Uterus (tissue), 4 donors: ENCODE measurements around the gene INPP5J. TPM values are rescaled to one million over a fixed set of nuclear protein-coding genes. Genes with fewer than 3 reads are reported as not detected.

Experiments used
- DNase-seq, 2 donors: peaks; one replicate each; pipeline ENCODE4 v3.0.0-alpha.2; 2019 to 2020
- H3K27ac ChIP-seq, 2 donors: fragments of 200-600 bp; sonication (generic); 1 replicate in 1 of 2; 2 replicates in 1 of 2; pipeline ENCODE4 v1.5.1; 2016 to 2018
- H3K27me3 ChIP-seq, 2 donors: fragments of 200-600 bp; sonication (generic); one replicate each; pipeline ENCODE4 v1.5.1; 2018 to 2019; ENCODE audit warnings: control low read depth in 1 of 2
- H3K36me3 ChIP-seq, 2 donors: fragments of 200-600 bp; sonication (generic); one replicate each; pipeline ENCODE4 v1.5.1; 2019; ENCODE audit warnings: control low read depth in 1 of 2
- H3K4me1 ChIP-seq, 2 donors: fragments of 200-600 bp; sonication (generic); one replicate each; pipeline ENCODE4 v1.5.1; 2018 to 2019; ENCODE audit warnings: control low read depth in 1 of 2
- H3K4me3 ChIP-seq, 2 donors: fragments of 200-600 bp; sonication (generic); 1 replicate in 1 of 2; 2 replicates in 1 of 2; pipeline ENCODE4 v1.5.1; 2018 to 2019; ENCODE audit warnings: mild to moderate bottlenecking in 1 of 2
- H3K9me3 ChIP-seq, 2 donors: fragments of 200-600 bp; sonication (generic); one replicate each; pipeline ENCODE4 v1.5.1; 2019; ENCODE audit warnings: control low read depth in 1 of 2
- POLR2A ChIP-seq, 2 donors: fragments of 450-650 bp; IDR thresholded peaks; one replicate each; pipeline ENCODE4 v1.6.1; 2016; ENCODE audit warnings: antibody characterized with exemption in 2 of 2, mild to moderate bottlenecking in 1 of 2, moderate library complexity in 1 of 2
- intact Hi-C: fragments of 100-400 bp; cut with DNase I; formaldehyde crosslinking; loops from one replicate; pipeline ENCODE4 v1.15.1; 2023; ENCODE audit warnings: low total_unique reads
- total RNA-seq, 4 donors: library from RNA; depleted of rRNA in 3 of 4; stranded (reverse); fragments of >200 nt in 3 of 4; gene quantifications; one replicate each; pipeline versions ENCODE4 v1.1.0 to v1.2.4, GENCODE V29; 2014 to 2023
- TF ChIP-seq, protein P1 (sequence below), 4 experiments: fragments of 200-600 bp in 2 of 4; fragments of 450-650 bp in 2 of 4; sonication (generic) in 2 of 4; IDR thresholded peaks; one replicate each; pipeline ENCODE4 v1.5.1; 2016 to 2019; ENCODE audit warnings: antibody characterized with exemption in 4 of 4, mild to moderate bottlenecking in 2 of 4, moderate library complexity in 1 of 4
- donor health status: DM: yes; HTN: yes; CAD: no.

INPP5J gene
- total RNA-seq, 4 donors from 2014 or later = 0.59 to 7.9 (median 3.0) TPM

DNA sequence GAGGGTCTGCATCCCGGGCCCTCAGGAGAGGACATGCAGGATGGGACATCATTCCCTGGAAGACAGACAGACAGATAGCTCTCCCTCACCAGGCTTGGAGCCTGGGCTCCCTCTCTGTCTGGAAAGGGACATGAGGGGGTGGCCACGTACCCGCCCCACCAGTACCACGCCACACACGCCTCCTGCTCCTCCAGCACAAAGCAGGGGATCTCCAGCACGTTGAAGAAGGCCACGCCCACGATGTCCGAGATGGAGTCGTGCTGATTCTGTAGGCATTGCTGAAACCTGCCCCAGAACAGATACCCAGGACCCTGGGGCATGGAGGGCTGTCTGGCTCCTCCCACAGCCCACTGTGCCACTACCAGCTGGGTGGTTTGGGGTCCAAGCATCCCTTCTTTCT, 15.4 kb downstream of the INPP5J start:
- DNase-seq = no peak
- intact Hi-C loops = no loop called here
- Histone ChIP-seq H3K27me3 (no peaks in the 10 kb centered on the region), H3K4me3 (no peak overlapping the region), H3K4me1 (no peaks in the 10 kb centered on the region), H3K9me3 (no peaks in the 10 kb centered on the region), H3K36me3 (no peaks in the 10 kb centered on the region), H3K27ac (no peak overlapping the region)
- TF ChIP-seq, protein P1, sequence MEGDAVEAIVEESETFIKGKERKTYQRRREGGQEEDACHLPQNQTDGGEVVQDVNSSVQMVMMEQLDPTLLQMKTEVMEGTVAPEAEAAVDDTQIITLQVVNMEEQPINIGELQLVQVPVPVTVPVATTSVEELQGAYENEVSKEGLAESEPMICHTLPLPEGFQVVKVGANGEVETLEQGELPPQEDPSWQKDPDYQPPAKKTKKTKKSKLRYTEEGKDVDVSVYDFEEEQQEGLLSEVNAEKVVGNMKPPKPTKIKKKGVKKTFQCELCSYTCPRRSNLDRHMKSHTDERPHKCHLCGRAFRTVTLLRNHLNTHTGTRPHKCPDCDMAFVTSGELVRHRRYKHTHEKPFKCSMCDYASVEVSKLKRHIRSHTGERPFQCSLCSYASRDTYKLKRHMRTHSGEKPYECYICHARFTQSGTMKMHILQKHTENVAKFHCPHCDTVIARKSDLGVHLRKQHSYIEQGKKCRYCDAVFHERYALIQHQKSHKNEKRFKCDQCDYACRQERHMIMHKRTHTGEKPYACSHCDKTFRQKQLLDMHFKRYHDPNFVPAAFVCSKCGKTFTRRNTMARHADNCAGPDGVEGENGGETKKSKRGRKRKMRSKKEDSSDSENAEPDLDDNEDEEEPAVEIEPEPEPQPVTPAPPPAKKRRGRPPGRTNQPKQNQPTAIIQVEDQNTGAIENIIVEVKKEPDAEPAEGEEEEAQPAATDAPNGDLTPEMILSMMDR (IDR thresholded peaks at IDR 0.05) = no peak
- TF ChIP-seq POLR2A (IDR thresholded peaks at IDR 0.05) = no peak

DNA sequence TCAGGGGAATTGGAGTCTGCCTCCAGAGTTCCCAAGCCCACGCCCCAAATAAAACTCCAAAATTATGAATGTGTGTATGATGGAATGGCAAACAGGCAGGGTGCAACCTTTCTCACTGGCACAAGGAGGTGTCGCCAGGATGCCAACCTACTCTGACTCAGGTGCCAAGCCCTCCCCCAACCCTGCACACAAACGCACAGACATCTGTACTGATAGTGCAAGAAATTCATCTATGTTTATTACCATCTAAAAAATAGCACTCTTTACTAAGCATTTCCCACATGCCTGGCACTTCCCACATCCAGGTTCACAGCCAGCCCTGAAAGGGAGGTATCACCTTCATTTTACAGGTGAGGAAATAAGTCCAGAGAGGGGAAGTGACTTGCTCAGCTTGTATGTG, 16.3 kb downstream of the INPP5J start:
- Histone ChIP-seq H3K27me3 (no peaks in the 10 kb centered on the region), H3K27ac (no peak overlapping the region), H3K4me3 (no peak overlapping the region), H3K36me3 (no peaks in the 10 kb centered on the region), H3K9me3 (no peaks in the 10 kb centered on the region), H3K4me1 (no peaks in the 10 kb centered on the region)
- intact Hi-C loops = no loop called here
- TF ChIP-seq POLR2A (IDR thresholded peaks at IDR 0.05) = no peak
- TF ChIP-seq, protein P1 (IDR thresholded peaks at IDR 0.05) = no peak
- DNase-seq = no peak

DNA sequence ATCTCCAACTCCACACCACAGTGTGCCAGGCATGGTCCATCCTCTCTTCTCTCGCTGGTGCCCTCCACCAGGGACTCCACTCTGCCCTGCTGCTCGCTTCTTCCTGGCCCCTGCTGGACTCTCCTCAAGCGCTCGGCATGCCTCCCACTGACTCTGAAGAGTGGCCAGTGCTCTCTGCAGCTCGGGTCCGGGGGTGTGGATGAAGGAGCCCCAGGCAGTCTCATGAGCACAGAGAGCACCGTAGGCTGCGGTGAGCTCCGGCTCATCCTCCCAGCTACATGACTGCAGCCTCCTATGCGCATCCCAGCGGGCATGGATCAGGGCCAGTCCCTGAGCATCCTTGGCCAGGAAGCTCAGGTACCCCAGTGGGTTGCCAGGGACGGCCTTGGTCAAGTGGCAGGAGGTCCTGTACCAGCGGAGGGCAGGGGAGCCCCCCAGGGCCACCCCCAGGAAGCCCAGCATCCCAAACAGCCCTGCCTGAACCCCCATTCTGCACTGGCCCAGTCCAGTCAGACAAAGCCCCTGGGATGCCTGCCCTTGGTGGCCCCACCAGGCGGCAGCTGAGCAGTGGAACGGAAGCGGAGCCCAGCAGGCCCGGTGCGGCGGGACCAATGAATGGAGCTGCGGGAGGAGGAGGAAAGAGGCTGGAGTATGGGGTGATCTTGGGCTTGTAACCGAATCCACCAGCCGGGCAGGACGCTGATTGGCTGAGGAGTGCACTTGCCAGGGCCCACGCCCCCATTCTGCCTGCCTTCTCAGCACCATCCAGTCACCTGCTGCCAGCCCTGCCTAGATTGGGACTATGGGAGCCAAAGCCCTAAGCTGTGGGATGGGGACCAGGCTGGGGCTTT, 17.3 kb downstream of the INPP5J start, which contains the start of gene PLA2G3:
Gene PLA2G3, minus strand, starts transcription at position 643 of the 851 bp plus-strand sequence. Its CDS starts 154 bp downstream, at position 489.
- Histone ChIP-seq H3K27ac (no peak within 1 kb of the TSS), H3K36me3 (no peaks in the 10 kb centered on the region), H3K9me3 (no peaks in the 10 kb centered on the region), H3K27me3 (no peaks in the 10 kb centered on the region), H3K4me3 (no peak within 1 kb of the TSS), H3K4me1 (no peaks in the 10 kb centered on the region)
- no peak for TF ChIP-seq POLR2A (IDR thresholded peaks at IDR 0.05)
- TF ChIP-seq, protein P1 (IDR thresholded peaks at IDR 0.05) = no peak
- intact Hi-C loops = no loop called here
- no peak for DNase-seq

DNA sequence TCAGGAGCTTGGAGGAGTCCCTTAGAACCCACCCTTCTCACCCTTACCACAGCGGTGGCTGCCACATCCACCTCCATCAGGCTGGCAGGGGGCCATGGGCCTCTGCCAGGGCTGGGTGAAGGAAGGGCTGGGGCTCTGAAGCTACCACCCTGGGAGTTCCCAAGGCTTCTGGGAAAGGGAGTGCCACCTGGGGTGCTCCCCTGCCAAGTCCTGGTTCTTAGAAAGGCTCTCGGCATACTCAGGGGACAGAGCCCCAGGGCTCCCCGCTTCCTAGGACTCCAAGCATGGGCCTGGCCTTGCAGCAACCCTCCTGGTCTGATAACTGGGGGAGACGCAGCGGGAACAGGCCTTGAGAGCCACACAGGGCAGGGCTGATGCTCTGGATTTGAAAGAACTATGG, 18.0 kb downstream of the INPP5J start:
- TF ChIP-seq, protein P1 (IDR thresholded peaks at IDR 0.05) = no peak
- TF ChIP-seq POLR2A (IDR thresholded peaks at IDR 0.05) = no peak

DNA sequence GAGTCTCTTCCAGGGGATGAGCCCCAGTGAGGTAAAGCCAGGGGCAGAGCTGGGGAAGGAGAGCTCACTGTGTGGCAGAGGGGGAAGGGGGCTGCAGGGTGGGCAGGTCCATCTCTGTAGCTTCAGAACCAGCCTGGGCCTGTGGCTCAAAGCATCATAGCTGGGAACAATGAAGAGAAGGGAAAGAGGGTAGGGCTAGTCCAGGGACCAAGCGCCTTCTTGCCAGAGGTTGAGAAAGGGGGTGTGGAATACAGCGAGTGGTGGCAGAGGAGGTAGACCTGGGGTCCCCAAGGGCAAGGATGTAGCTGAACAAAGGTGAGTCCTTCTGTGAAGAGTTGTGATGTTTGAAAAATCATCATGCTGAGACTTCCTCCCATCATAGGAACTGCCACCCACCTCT, 18.8 kb downstream of the INPP5J start:
- H3K27me3 ChIP-seq = no peaks in the 10 kb centered on the region
- no peak for TF ChIP-seq POLR2A (IDR thresholded peaks at IDR 0.05)
- TF ChIP-seq, protein P1 (IDR thresholded peaks at IDR 0.05) = no peak
- no peaks in the 10 kb centered on the region for H3K4me1 ChIP-seq
- H3K4me3 ChIP-seq = no peak overlapping the region
- DNase-seq = no peak
- H3K27ac ChIP-seq = no peak overlapping the region
- no peaks in the 10 kb centered on the region for H3K9me3 ChIP-seq
- no peaks in the 10 kb centered on the region for H3K36me3 ChIP-seq
- intact Hi-C loops = no loop called here

More for the DNA sequence above, 18.0 kb downstream of the INPP5J start:
- Histone ChIP-seq H3K9me3 (no peaks in the 10 kb centered on the region), H3K4me1 (no peaks in the 10 kb centered on the region), H3K27me3 (no peaks in the 10 kb centered on the region), H3K4me3 (no peak overlapping the region), H3K36me3 (no peaks in the 10 kb centered on the region), H3K27ac (no peak overlapping the region)
- intact Hi-C loops = no loop called here
- DNase-seq = no peak
